MM.1S (cell line): ENCODE results near the gene PAGR1.

ENCODE experiments used
- DNase-seq: peaks from one replicate; pipeline ENCODE4 v3.0.0-alpha.2; 2015
- H2AFZ ChIP-seq: fragments of 300-600 bp; sonication (generic); 2 replicates; pipeline ENCODE4 v1.6.0; 2016; ENCODE audit warnings: antibody characterized with exemption, low read length
- H3F3A ChIP-seq: fragments of 300-600 bp; sonication (generic); 2 replicates; pipeline ENCODE4 v1.6.1; 2016; ENCODE audit warnings: mild to moderate bottlenecking, antibody characterized with exemption, low read length, moderate library complexity, mixed read lengths; ENCODE audit not compliant: insufficient read depth
- H3K27ac ChIP-seq: fragments of 300-600 bp; sonication (generic); 2 replicates; pipeline ENCODE4 v1.5.1; 2016; ENCODE audit warnings: mild to moderate bottlenecking, low read length
- H3K27me3 ChIP-seq: fragments of 300-600 bp; sonication (generic); replicated peaks from 2 replicates; pipeline ENCODE4 v1.6.0; 2016; ENCODE audit warnings: low read length; ENCODE audit not compliant: insufficient read depth
- H3K36me3 ChIP-seq: fragments of 300-600 bp; sonication (generic); replicated peaks from 2 replicates; pipeline ENCODE4 v1.6.1; 2016; ENCODE audit warnings: mild to moderate bottlenecking, low read length, mixed read lengths; ENCODE audit not compliant: insufficient read depth
- H3K4me1 ChIP-seq: fragments of 300-600 bp; sonication (generic); 2 replicates; pipeline ENCODE4 v1.6.1; 2016; ENCODE audit warnings: low read length, mixed read lengths
- H3K4me2 ChIP-seq: fragments of 300-600 bp; sonication (generic); 2 replicates; pipeline ENCODE4 v1.6.0; 2016; ENCODE audit warnings: low read depth, low read length
- H3K4me3 ChIP-seq: fragments of 300-600 bp; sonication (generic); 2 replicates; pipeline ENCODE4 v1.5.1; 2016; ENCODE audit warnings: low read length, mixed read lengths
- H3K79me2 ChIP-seq: fragments of 300-600 bp; sonication (generic); 2 replicates; pipeline ENCODE4 v1.6.1; 2016; ENCODE audit warnings: mixed run types, low read length, mixed read lengths
- H3K9ac ChIP-seq: fragments of 300-600 bp; sonication (generic); 2 replicates; pipeline ENCODE4 v1.6.1; 2016; ENCODE audit warnings: low read length, mixed read lengths
- H3K9me2 ChIP-seq: fragments of 300-600 bp; sonication (generic); replicated peaks from 2 replicates; pipeline ENCODE4 v1.6.1; 2016; ENCODE audit warnings: mild to moderate bottlenecking, low read length, mixed read lengths; ENCODE audit not compliant: insufficient read depth
- H3K9me3 ChIP-seq: fragments of 300-600 bp; sonication (generic); replicated peaks from 2 replicates; pipeline ENCODE4 v1.6.1; 2016; ENCODE audit warnings: mild to moderate bottlenecking, low read length, mixed read lengths; ENCODE audit not compliant: insufficient read depth
- H4K20me1 ChIP-seq: fragments of 300-600 bp; sonication (generic); 2 replicates; pipeline ENCODE4 v1.6.1; 2016; ENCODE audit warnings: mild to moderate bottlenecking, low read length, moderate library complexity, mixed read lengths; ENCODE audit not compliant: insufficient read depth
- CTCF ChIP-seq: fragments of 300-600 bp; sonication (generic); IDR thresholded peaks from 2 replicates; pipeline ENCODE4 v1.5.1; 2016; ENCODE audit warnings: antibody characterized with exemption, low read length, mixed read lengths
- EZH2 ChIP-seq: fragments of 300-600 bp; sonication (generic); optimal IDR thresholded peaks from 2 replicates; pipeline ENCODE3; 2017; ENCODE audit warnings: low read depth, mild to moderate bottlenecking, antibody characterized with exemption, low read length, mixed read lengths
- EZH2phosphoT487 ChIP-seq: fragments of 300-600 bp; sonication (generic); IDR thresholded peaks from 2 replicates; pipeline ENCODE4 v1.6.1; 2018; ENCODE audit warnings: antibody characterized with exemption, low read length

PAGR1 gene

GRCh38 chr16:29809031-29809747 is 6.8 kb upstream of the PAGR1 start:
- H3K4me1 ChIP-seq: peaks cover 37% of the 10 kb centered on the region
- no peak for DNase-seq
- H2AFZ ChIP-seq: no peak overlapping the region
- H3K36me3 ChIP-seq: no peaks in the 10 kb centered on the region
- TF ChIP-seq EZH2 (no peak), CTCF (no peak), EZH2phosphoT487 (no peak)
- no peak overlapping the region for H3K9ac ChIP-seq
- H3K4me2 ChIP-seq: peak overlapping the region; percentile 77
- peaks cover 32% of the 10 kb centered on the region for H3K79me2 ChIP-seq
- no peaks in the 10 kb centered on the region for H3K27me3 ChIP-seq
- H3K9me3 ChIP-seq: no peaks in the 10 kb centered on the region
- no peaks in the 10 kb centered on the region for H3K9me2 ChIP-seq
- H3K27ac ChIP-seq: peak overlapping the region; percentile 95; the same call in 1 of the 2 replicates
- no peak overlapping the region for H3K4me3 ChIP-seq
- no peaks in the 10 kb centered on the region for H4K20me1 ChIP-seq
- peaks cover 57% of the 10 kb centered on the region for H3F3A ChIP-seq

- Histone ChIP-seq H2AFZ (no peak overlapping the region), H3K9me3 (no peaks in the 10 kb centered on the region), H4K20me1 (no peaks in the 10 kb centered on the region), H3K4me3 (no peak overlapping the region), H3K36me3 (no peaks in the 10 kb centered on the region), H3K4me2 (peak overlapping the region; percentile 89; the same call in 1 of the 2 replicates), H3K4me1 (peaks cover 33% of the 10 kb centered on the region), H3K9me2 (no peaks in the 10 kb centered on the region), H3K27me3 (no peaks in the 10 kb centered on the region), H3K9ac (peak overlapping the region; percentile 19; the same call in 1 of the 2 replicates), H3K79me2 (peaks cover 32% of the 10 kb centered on the region), H3K27ac (peak overlapping the region; percentile 95; the same call in 1 of the 2 replicates), H3F3A (peaks cover 51% of the 10 kb centered on the region)
- TF ChIP-seq CTCF (no peak), EZH2phosphoT487 (no peak), EZH2 (no peak)
- DNase-seq: no peak
These were observed 5.9 kb upstream of the PAGR1 start for GRCh38 chr16:29809850-29810698.

- peak overlapping the region; percentile 95; the same call in 1 of the 2 replicates for H3K27ac ChIP-seq
- TF ChIP-seq CTCF: no peak
- TF ChIP-seq EZH2phosphoT487: no peak
- no peak for TF ChIP-seq EZH2
- H3K27me3 ChIP-seq: no peaks in the 10 kb centered on the region
- no peaks in the 10 kb centered on the region for H3K9me3 ChIP-seq
- no peaks in the 10 kb centered on the region for H3K9me2 ChIP-seq
- H3K4me2 ChIP-seq: peak overlapping the region; percentile 89; the same call in 1 of the 2 replicates
- no peak overlapping the region for H2AFZ ChIP-seq
- no peaks in the 10 kb centered on the region for H3K36me3 ChIP-seq
- H3F3A ChIP-seq: peaks cover 52% of the 10 kb centered on the region
- peak overlapping the region; percentile 19; the same call in 1 of the 2 replicates for H3K9ac ChIP-seq
- H3K79me2 ChIP-seq: peaks cover 32% of the 10 kb centered on the region
- peaks cover 37% of the 10 kb centered on the region for H3K4me1 ChIP-seq
- DNase-seq: no peak
- no peaks in the 10 kb centered on the region for H4K20me1 ChIP-seq
- H3K4me3 ChIP-seq: no peak overlapping the region
These were observed 5.2 kb upstream of the PAGR1 start for GRCh38 chr16:29810699-29811169.
